ENCODE results near the gene SPAG17.

Gene SPAG17

GRCh38 chr1:118047650-118048224, 137.3 kb downstream of the SPAG17 start:
- no peak for TF ChIP-seq CTCF (IDR thresholded peaks at IDR 0.05; ENCODE audit: low read depth, low read length)
- DNase-seq (ENCODE audit: extremely low read depth, low read depth): no peak

GRCh38 chr1:118047006-118047649, 137.9 kb downstream of the SPAG17 start:
- no peak for DNase-seq (ENCODE audit: extremely low read depth, low read depth)
- no peak for TF ChIP-seq CTCF (IDR thresholded peaks at IDR 0.05; ENCODE audit: low read depth, low read length)

GRCh38 chr1:118043624-118044023, 141.4 kb downstream of the SPAG17 start:
- TF ChIP-seq CTCF (IDR thresholded peaks at IDR 0.05; ENCODE audit: low read depth, low read length): no peak
- DNase-seq (ENCODE audit: extremely low read depth, low read depth): no peak

- TF ChIP-seq CTCF (IDR thresholded peaks at IDR 0.05; ENCODE audit: low read depth, low read length): no peak
- DNase-seq (ENCODE audit: extremely low read depth, low read depth): no peak
Measured at GRCh38 chr1:118042501-118042900, 142.5 kb downstream of the SPAG17 start.

- no peak for TF ChIP-seq CTCF (IDR thresholded peaks at IDR 0.05; ENCODE audit: low read depth, low read length)
- no peak for DNase-seq (ENCODE audit: extremely low read depth, low read depth)
Measured at GRCh38 chr1:118039170-118039569, 145.9 kb downstream of the SPAG17 start.

GRCh38 chr1:118032883-118033282, 152.1 kb downstream of the SPAG17 start:
- no peak for TF ChIP-seq CTCF (IDR thresholded peaks at IDR 0.05; ENCODE audit: low read depth, low read length)
- no peak for DNase-seq (ENCODE audit: extremely low read depth, low read depth)

- no peak for DNase-seq (ENCODE audit: extremely low read depth, low read depth)
- TF ChIP-seq CTCF (IDR thresholded peaks at IDR 0.05; ENCODE audit: low read depth, low read length): no peak
Measured at GRCh38 chr1:118028267-118028666, 156.8 kb downstream of the SPAG17 start.
